HG03196 (cell line): Measurements from ENCODE around the gene APH1A.
A peak's percentile ranks its signal among the peaks of the same experiment; 100 is the strongest.
"Not testable (repeated sequence)": the region's sequence is repeated elsewhere in the genome, so short reads cannot be mapped to it uniquely, and the experiment has no call there.

Experiments used
- ATAC-seq: cut with Tn5 transposase; IDR thresholded peaks from one replicate; pipeline ENCODE4 v1.9.1; 2021; ENCODE audit not compliant: unreplicated experiment

Gene APH1A

DNA sequence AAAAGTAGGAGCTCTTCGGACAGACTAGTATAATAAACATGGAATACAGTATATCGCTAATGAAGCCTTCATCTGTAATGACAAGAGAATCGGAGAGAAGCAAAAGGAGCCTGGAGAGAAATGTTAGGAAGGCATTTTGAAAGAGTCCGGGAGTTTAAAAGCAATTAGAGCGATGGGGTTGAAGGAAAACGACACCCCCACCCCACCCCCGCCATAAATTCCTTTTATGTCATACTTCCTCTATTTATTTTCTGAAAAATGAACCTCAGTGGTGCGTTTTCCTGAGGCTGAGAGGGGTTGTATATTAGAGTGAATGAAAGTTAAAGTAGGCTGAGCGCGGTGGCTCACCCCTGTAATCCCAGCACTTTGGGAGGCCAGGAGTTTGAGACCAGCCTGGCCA lies 635 bp upstream of the APH1A start:
- ATAC-seq = no peak

DNA sequence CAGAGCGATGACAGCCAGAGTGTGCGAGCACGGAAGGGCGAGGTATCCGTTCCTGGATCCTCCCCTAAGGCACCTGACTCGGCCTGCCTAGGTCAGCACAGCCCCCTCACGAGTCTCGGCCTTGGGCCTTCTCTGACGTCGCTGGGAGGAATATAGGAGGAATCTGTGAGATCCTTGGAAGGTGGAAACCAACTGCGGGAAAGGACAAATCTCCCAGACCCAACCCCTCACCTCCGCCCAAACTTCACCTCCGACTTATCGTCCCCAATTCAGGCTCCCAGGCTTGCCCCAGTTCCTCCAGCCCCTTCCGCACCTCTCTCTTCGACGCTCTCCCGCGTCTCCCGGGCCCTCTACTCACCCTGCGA lies 494 bp downstream of the APH1A start:
- ATAC-seq = peak; percentile 18

DNA sequence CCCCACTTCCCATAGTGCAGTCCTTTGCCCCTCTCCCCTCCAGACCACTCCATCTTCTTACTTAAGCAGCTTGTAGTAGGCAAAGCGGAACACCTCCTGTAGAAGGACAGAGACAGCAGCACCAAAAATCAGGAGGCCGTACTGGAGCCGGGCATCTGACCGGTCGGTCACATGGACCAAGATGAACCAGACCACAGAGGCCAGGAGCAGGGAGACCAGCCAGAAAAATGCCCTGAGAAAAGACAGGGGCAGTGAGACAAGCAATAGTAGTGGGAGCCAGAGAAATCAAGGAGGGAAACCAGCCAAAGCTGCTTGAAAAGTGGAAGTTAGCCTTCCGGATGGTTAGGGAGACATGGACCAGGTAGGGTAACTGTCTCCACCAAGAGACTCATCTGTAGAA lies 920 bp downstream of the APH1A start:
- ATAC-seq = no peak

DNA sequence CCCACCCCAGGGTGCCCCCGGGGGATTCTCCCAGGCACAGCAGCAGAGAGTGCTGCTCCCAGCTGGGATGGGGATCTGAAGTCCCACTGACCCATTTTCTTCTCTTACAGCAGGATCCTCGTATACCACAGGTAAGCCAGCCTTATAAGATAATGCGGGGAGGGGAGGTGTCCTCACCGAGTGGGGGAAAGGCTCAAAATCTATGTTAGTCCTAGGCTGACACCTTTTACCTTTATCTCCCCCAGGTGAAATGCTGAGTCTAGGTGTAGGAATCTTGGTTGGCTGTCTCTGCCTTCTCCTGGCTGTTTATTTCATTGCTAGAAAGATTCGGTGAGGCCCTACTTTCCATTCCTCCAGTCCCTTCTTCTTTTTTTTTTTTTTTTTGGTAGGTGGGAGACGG lies 5.3 kb downstream of the APH1A start:
- ATAC-seq = no peak

DNA sequence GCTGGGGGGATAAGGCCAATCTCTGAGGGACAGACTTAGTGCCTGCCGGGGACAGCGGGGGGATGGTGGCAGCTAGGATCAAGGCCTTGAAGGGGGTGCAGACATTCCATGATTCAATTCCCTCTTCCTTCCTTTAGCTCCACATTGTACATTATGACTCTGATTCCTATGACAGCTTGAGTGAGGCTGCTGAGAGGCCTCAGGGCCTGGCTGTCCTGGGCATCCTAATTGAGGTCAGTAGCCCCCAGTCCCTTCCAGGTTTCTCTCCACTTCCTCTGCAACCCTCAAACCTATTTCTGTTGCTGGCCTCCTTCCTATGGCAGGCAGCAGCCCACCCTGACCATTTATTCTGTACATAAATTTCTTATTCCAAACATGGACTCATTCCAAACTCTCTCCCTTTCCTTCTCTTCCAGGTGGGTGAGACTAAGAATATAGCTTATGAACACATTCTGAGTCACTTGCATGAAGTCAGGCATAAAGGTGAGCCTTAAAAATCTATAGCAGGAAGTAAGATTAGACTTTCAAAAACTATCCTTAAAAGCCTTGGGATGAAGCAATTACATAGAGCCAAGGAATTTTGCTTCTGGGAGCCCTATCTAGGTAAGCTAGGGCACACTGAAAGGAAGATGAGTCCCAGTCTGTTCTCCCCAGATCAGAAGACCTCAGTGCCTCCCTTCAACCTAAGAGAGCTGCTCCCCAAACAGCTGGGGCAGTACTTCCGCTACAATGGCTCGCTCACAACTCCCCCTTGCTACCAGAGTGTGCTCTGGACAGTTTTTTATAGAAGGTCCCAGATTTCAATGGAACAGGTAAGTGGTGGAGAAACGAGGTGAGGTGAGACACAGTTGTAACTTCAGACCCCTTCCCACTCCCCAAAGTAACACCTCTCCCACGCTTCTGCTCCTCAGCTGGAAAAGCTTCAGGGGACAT lies 6.2 kb downstream of the APH1A start:
- no peak for ATAC-seq

DNA sequence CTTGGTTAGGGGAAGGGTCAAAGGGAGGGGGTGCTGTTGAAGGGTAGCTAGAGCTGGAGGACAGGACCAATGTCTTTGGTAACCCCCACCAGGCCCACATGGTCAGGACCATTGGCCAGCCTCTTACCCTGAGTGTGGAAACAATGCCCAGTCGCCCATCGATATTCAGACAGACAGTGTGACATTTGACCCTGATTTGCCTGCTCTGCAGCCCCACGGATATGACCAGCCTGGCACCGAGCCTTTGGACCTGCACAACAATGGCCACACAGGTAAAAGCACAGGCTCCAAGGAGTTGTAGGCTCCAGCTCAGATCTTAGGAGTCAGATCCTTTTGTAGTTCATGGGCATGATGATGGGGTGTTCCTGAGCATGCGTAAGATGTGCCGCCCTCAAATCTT lies 7.4 kb downstream of the APH1A start:
- ATAC-seq = no peak

DNA sequence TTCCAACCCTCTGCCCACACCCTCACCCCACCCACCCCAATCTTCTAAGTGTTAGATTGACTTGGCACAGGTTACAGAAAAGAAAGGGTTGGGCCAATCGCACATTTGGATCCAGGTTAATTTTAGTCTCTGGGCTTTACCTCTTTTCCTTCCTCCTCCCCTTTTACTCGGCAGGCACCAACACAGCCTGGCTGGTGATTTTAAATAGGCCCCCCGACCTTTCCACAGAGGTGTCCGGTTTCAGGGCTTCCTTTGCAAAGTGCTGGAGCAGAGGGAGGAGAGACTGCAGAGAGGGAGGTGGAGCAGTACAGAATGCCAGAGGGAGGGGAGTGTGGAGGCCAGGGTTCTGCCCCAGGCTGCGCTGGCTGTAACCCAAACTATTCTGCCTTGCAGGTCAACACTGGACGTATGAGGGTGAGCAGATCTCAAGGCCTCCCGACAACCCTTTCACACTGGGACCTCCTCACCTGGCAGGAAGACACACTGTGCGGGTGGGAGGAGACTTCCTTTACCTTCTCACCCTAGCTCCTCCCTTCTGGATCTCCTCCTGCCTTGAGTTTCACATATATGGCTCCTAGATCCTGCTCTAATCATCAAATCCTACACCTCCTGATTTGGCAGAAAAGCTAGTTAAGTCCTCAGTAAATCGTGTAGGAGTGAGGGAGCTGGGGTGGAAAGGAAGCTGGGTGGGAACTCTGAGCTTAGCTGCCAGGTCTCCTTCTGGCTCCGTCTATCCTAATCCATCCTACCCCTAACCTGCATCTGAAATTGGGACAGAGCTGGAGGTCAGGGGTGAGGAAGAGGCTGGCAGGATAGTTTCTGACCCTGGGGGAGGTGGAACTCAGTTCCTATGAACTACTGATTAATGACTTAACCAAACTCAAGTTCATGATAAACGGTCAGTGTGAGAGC lies 8.8 kb downstream of the APH1A start:
- no peak for ATAC-seq

DNA sequence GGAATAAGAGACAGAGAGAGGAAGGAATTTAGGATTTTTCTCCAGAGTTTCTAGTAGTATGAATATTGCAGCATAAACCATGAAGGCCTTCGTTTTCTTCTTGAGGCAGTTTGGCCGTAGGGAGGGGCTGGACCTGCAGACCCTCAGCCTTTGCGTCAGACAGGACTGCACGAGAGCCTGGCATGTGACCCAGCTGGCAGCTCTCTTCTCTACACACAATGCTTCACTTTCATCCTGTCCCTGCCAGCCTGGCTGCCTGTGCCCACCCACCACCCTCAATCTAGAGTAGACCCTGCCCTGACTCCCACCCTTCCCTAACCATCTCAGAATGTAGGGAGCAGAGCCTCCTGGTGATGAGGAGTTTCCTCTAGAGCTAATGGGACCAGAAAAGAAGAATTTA lies 9.6 kb downstream of the APH1A start:
- ATAC-seq = no peak

DNA sequence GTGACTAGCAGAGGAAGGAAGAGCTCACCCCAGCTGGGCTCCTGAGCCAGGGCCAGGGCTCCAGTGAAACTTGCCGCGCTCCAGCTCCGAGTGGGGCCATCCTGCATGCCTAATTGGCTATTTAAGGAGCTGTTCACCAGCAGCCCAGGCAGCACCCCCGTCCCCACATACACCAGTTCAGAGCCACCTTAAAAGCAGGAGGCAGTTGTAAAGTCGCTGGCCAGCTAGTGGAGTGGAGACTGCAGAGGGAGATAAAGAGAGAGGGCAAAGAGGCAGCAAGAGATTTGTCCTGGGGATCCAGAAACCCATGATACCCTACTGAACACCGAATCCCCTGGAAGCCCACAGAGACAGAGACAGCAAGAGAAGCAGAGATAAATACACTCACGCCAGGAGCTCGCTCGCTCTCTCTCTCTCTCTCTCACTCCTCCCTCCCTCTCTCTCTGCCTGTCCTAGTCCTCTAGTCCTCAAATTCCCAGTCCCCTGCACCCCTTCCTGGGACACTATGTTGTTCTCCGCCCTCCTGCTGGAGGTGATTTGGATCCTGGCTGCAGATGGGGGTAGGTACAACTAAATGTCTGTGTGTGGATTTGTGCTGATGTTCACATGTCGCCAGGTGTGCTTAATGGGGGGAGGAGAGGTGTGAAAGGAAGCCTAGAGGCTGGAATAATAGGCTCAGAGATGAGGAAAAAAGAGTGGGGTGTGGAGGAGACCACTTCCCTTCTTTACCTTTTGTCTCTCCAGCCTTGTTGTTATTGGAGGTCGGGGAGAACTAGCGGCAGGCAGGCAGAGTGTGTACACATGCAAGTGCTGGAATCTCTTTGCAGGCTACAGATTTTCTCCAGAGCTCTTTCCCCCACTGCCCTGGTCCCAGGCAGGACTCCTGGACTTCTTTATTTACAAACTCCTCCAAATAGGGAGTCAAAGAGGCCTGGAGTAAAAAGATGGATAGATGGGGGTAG lies 10.9 kb downstream of the APH1A start, which contains the start of gene CA14:
CA14 (plus strand) TSS at position 151 of the 962 bp plus-strand sequence; CDS start at position 506, 355 bp downstream.
- no peak for ATAC-seq

DNA sequence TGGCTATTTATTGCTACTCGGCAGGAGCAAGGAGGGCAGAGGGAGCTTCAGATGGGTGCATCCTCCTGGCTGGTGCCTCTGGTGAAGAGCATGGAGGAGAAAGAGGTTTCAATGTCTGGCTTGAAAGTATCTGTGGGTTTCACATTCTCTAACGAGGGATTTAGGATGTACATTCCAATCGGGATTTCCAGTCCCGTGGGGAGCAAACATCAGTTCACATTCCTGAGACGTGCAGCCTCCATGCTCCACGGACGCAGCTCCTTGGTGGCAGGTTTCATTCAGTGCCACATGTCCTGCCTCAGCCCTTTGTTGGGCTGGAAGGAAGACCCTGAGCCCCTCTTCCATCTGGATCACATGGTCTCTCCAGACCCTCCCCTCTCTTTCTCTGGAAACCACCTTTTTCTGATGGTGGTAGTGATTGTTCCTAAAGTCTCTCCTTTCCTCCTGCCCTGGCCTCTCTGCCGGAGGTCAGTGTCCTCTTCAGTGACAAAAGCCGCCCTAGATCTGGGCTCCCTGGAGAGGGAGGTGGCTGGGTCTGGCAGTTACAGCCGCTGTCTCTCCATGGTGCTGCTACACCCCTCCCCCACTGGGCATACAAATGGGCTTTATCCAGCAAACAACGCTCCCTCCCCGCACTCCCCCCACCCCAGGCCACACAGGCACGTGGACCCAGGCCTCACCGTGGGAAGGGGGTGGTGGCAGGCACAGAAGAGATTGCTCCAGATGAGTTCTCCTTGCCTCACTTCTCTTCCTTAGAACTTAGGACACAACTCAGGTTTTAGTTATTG lies 12.1 kb downstream of the APH1A start:
- ATAC-seq = no peak

DNA sequence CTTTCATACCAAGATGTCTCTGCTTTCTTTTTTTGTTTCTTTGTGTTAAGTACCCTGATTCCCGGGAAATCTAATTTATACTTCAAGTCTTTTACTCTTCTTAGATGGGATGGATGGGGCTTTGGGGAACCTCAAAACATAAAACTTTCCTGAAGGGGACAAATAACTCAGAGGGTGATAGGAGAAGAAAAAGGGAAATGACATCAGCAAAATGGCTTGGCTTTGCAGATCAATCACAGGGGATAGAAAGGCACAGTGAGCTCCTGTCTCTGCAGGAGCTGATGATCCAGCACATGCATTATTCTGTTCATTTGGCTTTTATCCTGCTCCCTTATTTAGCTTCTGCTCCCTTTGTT lies 12.6 kb downstream of the APH1A start:
- ATAC-seq = no peak

DNA sequence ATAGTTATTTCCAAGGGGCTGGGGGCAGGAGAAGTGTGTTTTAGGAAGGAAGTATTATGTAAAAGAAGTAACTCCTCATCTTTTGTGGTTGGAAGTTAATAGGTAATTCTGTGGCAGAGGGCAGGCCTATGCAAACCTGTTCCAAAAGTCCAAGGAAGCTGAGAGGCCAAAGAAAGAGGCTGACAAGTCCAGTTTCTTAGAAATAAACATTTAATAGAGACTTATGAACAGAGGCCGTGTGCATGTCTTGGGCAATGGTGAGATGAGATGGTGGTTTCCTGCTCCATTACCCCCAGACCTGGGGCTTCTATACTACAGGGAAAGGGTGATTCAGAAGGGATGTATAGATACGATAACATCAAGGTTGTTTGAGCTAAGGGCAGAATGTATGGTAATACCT lies 18.9 kb downstream of the APH1A start:
- ATAC-seq = no peak

DNA sequence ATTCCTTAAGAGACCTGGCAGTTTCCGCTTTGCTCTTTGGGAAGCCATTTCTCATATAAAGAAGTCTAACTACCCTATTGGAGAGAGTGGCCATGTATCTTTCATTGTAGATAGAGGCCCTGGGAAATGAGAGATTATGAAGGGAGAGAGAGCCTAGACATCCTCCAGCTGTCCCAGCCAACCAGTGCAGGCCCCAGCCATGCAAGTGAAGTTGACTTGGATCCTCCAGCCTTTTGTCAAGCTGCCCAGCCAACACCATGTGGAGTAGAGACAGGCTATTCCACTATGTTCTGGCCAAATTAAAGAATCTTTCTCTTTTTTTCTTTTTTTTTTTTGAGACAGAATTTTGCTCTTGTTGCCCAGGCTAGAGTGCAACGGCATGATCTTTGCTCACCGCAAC lies 25.8 kb downstream of the APH1A start:
- ATAC-seq = no peak

DNA sequence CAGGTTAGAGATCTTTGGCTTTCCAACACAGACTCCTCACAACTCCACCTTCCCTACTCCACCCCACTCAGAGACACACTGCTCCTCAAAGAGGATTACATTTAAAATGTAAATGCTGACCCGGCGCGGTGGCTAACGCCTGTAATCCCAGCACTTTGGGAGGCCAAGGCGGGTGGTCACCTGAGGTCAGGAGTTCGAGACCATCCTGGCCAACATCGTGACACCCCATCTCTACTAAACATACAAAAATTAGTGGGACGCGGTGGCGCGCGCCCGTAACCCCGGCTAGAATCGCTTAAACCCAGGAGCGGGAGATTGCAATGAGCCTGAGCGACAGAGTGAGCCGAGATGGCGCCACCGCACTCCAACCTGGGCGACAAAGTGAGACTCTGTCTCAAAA lies 31.1 kb downstream of the APH1A start:
- no peak for ATAC-seq

DNA sequence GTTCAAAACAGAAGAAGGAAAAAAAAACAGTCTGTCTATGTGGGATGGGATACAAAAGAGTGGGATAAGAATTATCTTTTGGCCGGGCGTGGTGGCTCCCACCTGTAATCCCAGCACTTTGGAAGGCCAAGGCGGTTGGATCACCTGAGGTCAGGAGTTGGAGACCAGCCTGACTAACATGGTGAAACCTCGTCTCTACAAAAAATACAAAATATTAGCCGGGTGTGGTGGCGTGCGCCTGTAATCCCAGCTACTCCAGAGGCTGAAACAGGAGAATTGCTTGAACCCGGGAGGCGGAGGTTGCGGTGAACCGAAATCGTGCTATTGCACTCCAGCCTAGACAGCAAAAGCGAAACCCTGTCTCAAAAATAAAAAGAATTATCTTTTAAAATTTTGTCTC lies 31.6 kb downstream of the APH1A start:
- ATAC-seq = not testable (repeated sequence)

DNA sequence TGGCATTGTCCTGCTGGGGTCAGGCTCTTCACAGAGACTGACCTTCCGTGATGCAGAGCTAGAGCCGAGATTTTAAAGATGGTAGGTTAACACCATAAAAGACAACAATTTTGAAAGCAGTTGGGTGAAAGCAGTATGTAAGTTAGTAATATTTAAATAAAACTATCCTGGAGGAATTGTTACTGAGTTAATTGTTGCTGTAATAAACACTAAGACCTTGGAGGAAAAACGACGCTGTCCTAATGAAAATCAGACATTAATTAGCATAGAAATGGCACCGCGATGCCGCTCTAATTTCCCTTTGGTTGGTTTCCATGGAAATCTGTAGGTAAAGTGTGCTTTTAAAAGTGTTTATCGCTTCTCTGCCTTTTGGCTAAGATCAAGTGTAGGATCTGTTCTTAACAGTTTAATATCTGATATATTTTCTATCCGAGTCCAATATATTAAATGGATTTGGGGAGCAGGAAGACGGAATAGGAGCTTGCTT lies 32.2 kb downstream of the APH1A start:
- no peak for ATAC-seq

DNA sequence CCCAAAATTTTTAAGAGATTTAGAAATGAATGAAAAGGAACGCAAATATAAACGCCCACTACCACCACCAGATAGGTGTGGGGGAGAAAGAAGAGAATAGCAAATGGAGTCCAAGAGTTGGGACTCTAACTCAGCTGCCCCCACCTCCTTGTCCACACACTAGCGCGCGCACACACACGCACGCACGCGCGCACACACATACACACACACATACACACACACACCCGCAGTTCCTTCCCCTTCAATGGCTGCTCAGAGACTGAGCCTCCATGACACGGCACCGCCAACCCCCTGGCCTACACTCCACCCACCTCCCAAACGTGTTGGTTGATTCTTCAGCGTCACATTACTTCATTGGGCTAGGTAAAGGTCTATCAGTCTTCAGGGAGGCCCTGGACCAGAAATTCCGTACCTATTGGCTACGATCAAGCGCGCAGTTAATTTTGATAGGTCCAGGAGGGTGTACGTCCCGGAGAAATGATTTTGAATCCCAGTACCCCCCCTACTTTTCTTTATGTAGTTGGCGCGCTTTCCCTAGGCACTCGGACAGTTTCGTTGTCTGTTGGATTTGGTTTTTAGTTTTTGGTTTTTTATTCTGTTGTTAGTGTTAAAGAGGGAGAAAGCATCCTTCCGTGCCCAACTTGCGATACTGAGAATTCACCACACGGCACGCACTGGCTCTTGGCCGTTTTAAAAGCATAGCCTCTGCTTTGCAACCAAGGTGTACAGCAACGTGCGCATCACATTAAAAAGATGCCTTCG lies 32.8 kb downstream of the APH1A start, which contains the start of gene ANP32E:
ANP32E (minus strand) TSS at position 261 of the 762 bp plus-strand sequence. CDS start 326 bp downstream, outside the sequence.
- ATAC-seq = peak; percentile 88

DNA sequence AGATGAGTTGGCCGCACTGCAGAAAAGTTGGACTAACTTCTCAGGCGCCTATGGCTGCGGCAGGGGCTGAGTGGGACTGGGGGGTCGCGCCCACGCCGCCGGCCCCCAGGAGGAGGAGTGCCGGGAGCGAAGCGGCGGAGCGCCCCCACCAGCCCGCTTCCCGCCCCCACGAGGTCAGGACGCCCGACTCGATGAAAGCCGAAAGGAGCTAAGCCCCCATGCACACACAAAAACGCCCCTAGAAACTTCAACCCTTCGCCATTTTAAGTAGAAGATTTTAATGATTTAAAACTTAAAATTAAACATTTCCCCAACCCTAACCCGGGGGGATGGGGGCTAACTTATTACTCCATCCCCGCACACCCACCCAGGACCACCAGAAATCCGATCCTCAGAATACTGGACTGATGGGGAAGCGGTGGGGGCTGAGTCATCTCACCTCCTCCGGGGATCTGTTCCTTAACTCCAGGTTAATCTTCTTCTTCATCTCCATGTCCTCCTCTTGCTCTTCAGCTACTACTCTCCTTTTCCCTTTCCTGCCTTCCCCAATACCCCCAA lies 33.4 kb downstream of the APH1A start:
- ATAC-seq = no peak
